Head of caudate nucleus (tissue), 42 donors: ENCODE data around the gene ZNF836.

Source experiments
- DNase-seq, 42 donors: peaks; one replicate each; pipeline versions ENCODE4 v3.0.0 to v3.0.0-alpha.2; 2020 to 2021; ENCODE audit warnings: mixed read lengths in 7 of 42
- intact Hi-C: fragments of 100-400 bp; cut with DNase I; formaldehyde crosslinking; loops from one replicate; pipeline ENCODE4 v1.15.0; 2022

The ZNF836 gene

GRCh38 chr19:52115526-52116053 lies 55.8 kb downstream of the ZNF836 start:
- intact Hi-C loops = no loop called here

DNA sequence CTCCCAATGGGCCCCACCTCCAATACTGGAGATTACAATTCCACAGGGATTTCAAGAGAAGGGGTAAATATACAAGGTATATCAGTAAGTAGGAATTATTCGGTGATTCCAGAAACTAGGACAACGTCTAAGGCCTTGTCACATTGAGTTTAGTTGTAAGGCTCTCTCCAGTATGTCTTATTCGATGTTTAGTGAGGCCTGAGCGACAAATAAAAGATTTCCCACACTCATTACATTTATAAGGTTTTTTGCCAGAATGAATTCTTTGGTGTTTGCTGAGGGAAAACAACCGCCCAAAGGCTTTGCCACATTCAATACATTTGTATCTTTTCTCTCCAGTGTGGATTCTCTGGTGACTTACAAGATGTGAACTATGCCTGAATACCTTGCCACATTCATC lies 56.7 kb downstream of the ZNF836 start:
- intact Hi-C loops = no loop called here
- DNase-seq = no peak

More at GRCh38 chr19:52115526-52116053, 55.8 kb downstream of the ZNF836 start:
- no peak for DNase-seq

GRCh38 chr19:52112624-52113023 lies 58.8 kb downstream of the ZNF836 start:
- intact Hi-C loops = no loop called here
- DNase-seq = no peak

- DNase-seq = no peak
- intact Hi-C loops = no loop called here
Observed at GRCh38 chr19:52110780-52111179, 60.6 kb downstream of the ZNF836 start.
